Cerebellar cortex (tissue), 1 donor: ENCODE data around the gene B3GNT7.
"Not testable (repeated sequence)": the region's sequence is repeated elsewhere in the genome, so short reads cannot be mapped to it uniquely, and the experiment has no call there.

Source experiments
- DNase-seq: peaks from one replicate; pipeline ENCODE4 v3.0.0-alpha.2; 2015; ENCODE audit warnings: low spot score

Gene B3GNT7, protein sequence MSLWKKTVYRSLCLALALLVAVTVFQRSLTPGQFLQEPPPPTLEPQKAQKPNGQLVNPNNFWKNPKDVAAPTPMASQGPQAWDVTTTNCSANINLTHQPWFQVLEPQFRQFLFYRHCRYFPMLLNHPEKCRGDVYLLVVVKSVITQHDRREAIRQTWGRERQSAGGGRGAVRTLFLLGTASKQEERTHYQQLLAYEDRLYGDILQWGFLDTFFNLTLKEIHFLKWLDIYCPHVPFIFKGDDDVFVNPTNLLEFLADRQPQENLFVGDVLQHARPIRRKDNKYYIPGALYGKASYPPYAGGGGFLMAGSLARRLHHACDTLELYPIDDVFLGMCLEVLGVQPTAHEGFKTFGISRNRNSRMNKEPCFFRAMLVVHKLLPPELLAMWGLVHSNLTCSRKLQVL

DNA sequence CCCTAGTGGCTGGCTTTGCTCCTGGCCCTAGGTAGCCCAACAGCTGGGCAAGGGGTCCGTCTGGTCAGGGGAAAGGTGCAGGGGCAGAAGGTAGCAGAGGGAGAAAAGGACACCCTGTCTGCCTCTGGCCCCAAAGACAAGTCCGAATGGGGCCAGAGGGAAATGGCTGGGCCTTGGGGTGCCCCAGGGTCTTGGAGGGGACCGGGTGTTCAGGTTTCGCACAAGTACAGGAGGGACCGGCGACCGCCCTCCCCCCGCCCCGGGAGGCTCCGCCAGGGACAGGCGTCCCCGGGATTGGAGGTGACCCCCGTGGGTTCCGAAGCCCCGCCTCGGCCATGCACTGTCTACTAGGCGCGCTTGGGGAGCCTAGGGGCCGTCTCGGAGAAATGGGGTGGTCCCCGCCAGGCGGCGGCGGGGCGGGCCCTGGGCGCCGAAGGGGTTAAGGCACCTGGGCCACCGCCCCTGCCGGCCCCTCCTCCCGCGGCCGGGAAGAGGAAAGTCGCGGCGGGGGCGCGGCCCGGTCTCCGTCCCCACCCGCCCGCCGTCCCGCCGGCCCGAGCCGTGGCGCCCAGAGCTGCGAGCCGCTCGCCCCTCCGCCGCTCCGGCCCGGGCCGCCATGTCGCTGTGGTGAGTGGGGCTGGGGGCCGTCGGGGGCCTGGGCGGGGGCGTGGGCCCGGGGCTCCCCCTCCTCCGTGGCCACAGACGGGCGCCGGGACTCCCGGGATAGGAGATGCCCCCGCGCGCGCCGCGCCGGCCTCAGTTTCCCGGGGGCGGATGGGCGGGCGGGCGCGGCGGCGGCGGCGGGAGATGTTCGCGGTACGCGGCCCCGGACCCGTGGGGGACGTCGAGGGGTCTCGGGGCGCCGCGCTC is at the start of gene B3GNT7:
B3GNT7 (plus strand) TSS at position 523 of the 870 bp plus-strand sequence; CDS start at position 617, 94 bp downstream.
- DNase-seq: no peak

DNA sequence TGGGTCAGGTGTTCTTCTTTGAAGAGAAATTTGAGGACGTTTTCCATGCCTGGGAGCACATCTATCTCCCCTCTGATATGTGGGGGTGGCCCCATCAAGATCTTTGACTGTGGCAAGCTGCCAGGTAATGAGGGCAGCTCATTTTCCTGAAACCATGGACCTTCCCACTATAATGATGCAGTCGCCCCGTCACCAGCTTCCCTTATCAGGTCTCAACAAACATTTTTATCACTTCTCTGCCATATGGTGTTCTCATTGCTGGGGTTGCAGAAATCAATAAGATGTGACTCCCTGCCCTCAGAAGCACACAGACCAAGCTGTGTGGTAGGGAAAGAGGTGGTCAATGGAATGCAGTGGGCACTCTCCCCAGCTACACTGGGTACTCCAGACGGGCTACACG is 48.4 kb upstream of the B3GNT7 start:
- no peak for DNase-seq

DNA sequence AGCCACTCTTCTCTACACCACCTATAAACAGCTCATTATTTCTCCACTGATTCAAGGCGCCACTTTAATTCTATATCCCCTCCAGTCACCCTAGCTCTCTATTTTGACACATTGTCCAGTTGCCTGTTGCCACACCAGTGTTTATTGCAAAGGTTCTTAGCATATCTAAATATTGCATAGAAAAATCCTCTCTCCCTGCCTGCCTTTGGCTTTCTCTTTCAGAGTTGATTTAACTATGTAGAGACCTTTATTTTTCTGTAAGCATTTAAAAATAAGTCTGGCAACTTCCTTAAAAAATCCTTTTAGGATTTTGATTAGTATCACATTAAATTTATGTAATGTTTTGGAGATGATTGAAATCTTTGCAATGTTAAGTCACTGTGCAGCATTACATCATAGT is 47.9 kb upstream of the B3GNT7 start:
- no peak for DNase-seq

DNA sequence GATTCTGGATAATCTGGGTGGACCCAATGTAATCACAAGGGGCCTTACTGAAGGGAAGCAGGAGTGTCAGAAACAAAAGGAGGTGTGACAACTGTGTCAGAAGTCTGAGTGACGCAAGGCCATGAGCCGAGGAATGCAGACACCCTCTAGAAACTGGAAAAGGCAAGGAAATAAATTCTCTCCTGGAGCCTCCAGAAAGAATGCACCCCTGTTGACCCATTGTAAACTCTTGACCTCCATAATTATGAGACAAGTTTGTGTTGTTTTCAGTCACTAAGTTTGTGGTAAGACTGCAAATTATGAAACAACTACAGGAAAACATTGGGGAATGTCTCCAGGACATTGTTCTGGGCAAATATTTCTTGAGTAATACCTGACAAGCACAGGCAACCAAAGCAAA is 47.3 kb upstream of the B3GNT7 start:
- DNase-seq: no peak

DNA sequence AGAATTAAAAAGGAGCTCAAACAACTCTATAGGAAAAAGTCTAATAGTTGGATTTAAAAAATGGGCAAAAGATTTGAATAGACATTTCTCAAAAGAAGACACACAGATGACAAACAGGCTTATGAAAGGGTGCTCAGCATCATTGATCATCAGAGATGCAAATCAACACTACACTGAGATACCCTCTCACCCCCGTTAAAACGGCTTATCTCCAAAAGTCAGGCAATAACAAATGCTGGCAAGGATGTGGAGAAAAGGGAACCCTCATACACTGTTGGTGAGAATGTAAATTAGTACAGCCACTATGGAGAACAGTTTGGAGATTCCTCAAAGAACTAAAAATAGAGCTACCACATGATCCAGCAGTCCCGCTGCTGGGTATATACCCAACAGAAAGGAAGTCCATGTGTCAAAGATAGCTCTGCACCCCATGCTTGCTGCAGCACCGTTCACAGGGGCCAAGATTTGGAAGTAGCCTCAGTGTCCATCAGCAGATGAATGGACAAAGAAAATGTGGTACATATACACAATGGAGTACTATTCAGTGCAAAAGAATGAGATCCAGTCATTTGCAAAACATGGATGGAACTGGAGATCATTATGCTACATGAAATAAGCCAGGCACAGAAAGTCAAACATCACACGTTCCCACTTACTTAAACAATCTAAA is 46.7 kb upstream of the B3GNT7 start:
- no peak for DNase-seq

DNA sequence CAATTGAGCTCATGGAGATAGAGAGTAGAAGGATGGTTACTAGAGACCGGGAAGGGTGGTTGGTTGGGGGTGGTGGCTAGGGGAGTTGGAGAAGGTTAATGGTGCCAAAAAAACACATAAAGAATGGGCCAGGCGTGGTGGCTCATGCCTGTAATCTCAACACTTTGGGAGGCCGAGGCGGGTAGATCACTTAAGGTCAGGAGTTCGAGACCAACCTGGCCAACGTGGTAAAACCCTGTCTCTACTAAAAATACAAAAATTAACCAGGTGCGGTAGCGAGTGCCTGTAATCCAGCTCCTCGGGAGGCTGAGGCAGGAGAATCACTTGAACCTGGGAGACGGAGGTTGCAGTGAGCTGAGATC is 46.2 kb upstream of the B3GNT7 start:
- not testable (repeated sequence) for DNase-seq

DNA sequence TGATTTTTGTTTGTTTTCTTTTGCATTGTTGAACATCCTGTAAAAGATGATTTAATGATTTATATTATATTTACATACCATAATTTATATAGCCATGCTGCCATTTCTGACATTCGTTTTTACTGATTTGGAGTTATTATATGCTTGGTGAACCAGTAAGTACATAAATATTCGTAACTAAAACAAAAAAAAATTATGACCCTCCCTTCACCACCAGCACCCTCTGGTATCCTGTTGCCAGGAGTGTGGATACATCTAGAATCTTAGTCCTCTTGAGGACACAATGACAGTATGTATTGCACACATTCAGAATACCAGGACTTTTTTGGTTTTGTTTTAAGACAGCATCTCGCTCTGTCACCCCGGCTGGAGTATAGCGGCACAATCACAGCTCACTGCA is 43.9 kb upstream of the B3GNT7 start:
- no peak for DNase-seq

DNA sequence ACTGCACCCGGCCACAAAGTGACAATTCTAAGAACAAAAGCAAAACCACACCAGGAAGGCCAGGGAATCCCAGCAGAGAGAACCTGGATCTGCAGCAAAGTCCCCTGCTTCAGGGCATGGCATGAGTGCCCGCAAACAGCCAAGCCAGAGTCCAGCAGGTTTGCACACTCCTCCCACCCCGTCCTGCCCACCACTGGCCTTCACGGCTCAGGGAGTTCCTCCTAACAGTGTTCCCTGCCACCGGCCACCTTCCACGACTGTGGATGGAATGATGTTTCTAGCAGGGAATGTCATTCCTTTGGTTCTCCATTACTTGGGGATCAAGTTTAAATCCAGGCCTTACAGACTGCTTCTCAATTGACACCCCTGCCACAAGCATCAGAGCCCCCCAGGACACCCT is 42.0 kb upstream of the B3GNT7 start:
- no peak for DNase-seq

DNA sequence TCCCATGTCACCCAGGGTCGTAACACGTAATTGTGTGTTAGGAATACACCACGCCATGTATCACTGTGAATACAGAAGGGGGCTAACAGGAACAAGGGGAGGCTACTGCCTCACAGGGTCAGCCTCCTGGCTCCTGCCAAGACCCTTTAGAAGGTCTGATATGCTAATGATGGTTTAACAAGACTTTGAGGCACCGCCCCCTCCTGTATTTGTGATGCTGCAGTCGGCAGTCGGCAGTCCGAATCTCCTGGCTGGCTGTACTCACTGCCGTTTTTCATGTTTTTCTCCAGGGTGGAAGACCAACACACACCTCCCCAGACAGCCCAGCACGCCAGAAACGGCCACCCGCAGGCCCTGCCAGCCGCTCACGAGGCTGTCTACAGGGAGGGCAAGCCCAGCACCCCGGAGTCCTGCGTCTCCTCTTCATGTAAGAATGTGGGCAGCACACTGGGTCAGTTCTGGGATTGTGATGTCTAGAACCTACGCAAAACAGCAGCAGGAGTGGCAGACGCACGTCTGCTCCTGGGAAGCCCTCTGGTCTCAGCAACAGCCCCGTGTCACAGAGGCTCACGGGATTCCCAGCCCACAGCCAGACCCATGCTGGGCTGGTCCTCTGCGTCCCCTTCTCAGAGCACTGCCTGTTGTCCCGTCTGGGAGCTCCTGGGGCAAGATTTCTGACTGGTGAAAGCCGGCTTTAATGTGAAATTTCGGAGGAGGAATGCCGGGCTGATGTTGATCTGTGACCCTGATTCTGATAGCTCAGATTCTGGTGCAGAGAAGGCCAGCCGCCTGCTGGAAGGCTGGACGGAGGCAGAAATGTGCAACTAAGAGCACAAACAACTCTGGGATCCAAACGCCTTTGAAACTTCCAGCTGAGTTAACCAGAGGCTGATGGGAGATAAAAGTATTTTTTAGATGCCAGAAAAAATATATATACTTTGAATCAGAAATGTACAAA is 39.7 kb upstream of the B3GNT7 start:
- DNase-seq: no peak

DNA sequence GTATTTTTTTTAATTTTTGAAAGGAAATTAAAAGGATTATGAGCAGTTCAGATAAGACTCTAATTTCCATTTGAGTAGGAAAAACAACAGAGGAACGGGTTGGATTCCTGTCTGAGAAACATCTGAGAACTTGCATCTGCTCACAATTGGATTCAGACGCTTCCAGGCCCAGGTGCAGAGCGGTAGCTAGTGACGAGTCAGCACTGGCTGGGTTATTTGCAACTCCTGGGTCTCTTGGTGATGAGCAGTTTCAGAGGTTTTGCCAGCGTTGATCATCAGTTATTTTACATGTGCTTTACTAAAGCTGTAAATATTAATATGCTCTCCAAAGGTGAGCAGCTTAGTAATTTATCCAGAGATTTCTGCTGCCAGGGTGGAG is 39.1 kb upstream of the B3GNT7 start:
- no peak for DNase-seq

DNA sequence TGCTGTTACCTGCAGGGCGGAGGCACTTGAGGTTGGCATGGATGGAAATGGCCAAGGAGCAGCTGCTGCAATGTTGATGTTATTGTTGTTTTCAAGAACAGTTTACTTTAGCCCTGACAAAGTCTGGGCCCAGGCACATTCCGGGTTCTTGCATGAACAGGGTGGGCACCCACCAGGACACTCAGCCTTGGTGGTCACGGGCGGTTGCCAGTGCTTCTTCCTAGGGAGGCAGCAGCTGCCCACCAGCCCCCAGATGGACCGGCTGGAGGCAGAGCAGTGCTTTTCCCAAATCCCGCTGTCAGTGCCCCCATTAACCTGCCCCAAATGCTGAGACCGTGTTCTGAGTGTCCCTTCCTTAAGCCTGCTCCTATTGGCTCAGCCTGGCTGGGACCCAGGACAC is 38.5 kb upstream of the B3GNT7 start:
- DNase-seq: no peak

DNA sequence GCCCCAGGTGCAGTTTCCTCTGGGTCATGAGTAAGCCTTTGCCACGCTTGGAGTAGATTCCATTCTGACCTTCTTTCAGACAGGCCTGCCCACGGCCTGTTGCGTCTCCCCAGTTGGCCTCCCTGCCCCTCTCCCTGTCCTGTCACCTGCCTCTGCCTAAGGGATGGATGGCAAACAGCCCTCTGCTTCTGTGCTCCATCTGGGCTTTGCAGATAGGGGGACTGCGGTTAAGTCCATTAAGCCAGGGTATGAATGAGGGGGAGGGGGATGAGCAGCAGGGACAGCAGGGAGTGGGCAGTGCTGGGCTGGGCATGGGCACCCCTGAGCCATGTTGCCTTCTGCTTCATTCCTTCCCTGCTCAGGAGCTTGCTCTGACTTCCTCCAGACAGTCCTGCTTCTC is 37.6 kb upstream of the B3GNT7 start:
- no peak for DNase-seq

DNA sequence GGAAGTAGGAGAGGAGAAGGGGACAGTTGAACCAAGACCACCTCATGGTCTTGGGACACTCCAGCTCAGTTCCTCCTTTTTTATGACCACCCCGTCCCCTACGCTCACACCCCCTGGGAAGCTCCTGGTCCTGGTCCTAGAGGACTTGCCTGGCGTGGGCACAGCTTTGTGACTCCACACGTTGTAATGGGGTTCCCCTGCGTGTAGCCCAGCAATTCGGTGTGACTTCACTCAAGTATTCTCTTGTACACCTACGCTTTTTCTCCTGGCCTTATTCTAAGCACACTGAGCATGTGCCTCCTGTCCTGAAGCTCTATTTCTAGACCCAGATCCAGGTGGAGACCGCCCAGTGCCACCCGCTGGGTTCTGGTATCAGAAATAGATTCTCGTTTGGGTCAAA is 36.1 kb upstream of the B3GNT7 start:
- DNase-seq: no peak

DNA sequence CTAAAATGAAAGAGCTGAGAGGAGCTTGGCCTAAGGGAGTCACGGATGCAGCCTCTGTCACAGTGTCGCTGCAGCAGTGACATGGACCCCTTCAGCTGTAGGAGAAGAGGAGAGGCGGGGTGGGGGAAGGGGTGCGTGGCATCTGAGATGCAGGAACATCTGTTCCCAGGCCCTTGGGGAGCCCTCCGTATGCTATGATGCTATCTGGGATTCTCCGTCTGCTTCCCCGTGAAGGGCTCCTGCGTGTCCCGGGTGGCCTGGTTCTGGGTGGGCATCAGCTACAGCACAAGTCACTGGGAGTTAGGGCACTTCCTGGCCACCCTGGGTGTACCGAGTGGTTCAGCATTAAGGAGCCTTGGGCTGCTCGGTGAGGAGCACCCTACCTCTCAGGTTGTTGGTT is 35.6 kb upstream of the B3GNT7 start:
- no peak for DNase-seq

DNA sequence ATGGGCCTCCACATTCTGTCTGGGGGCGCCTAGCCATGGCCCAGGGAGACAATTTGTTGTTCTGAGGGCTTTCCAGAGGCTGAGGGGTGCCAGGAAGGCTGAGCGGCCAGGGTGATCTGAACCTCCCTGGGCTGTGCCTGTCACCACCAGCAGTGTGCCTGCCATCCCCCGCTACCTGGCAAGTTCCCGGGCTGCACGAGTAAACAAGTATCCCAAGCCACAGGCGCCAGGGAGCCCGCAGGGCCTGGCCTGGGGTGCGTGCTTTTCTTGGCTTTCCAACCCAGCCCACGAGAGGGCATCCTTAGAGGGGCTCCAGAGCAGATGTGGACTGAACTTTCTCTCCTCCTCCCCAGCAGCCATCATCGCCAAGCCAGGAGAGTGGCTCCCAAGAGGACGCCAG is 35.1 kb upstream of the B3GNT7 start:
- DNase-seq: no peak

DNA sequence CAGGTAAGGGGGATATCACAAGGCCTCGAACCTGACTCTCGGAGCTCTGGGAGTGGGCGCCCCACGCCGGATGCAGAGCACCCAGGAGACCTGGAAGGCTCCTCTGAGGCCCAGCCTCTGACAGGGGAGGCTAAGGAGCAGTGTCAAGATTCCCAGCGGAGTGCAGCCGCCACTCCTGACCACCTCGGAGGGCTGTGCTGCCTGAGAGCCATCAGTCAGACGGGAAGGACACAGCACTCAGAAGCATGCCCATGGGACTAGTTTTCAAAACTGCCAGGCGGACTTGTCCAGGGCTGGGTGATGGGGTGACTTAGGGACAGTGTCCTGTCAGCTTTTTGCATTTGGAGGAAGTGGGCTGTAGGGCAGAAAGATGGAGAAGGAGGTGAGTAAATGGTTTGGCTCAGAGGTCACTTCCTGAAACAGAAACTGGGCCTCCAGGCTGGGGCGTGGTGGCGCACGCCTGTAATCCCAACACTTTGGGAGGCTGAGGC is 34.6 kb upstream of the B3GNT7 start:
- DNase-seq: no peak

DNA sequence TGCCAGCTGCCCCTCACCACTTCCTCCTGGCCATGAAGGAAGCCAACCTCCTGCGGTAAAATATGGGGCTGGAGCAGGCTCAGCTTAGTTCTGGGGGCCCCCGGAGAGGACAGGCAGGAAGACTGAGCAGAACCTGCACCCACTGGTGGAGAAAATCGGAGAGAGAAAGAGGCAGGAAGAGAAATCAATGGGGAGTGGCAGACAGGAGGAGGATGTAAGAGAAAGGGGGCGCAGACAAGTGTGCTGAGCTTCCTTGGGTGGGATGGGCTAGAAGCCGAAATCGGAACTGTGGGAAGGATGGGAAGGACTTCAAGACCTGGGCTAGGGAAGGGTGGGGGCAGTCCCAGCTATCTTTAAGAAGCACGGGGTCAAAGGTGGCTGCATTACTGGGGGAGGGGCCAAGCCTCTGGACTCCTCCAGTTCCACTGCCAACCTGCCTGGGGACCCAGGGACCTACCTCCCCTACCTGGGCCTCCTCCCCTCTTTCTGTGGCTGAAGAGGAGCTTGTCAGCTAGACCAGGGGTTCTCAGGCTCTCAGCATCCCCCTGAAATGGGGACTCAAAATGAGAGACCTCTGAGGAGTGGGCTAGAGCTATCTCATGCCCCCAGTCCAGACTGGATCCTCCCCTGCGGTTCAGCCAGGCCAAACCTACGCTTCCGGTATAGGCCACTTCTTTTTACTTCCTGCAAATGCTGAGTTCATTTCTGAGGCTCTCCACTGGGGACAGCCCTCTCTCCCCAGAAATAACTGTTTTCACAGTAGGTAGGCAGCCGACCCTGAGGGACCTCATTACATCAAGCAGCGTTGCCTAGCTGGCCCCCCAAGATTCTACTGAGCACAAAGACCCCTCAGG is 33.6 kb upstream of the B3GNT7 start:
- no peak for DNase-seq

DNA sequence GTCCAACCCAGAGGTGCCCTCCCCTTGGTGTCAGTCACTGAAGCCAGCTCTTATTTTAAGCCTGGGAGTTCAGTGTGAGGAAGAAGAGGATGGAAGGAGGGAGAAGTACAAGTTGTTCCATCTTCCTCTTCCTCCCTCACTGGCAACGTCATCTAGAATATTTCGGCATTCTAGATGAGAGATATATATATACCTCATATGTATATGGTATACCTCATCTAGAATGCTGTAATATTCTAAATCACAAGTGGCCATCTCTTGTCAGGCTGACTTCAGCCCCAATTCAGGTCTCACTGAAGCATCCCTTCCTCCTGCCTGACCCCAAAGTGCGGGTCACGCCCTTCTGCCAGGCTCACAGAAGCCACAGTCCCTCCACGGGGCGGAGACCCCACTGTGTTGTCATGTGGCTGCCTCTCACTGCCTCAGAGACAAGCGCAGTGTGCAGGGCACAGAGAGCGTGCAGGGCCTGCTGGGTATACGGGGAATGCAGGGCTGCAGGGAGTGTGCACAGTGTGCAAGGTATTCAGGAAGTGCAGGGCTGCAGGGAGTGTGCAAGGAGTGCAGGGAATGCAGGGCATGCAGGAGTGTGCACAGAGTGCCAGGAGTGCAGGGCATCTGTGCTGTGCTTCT is 32.8 kb upstream of the B3GNT7 start:
- DNase-seq: no peak

DNA sequence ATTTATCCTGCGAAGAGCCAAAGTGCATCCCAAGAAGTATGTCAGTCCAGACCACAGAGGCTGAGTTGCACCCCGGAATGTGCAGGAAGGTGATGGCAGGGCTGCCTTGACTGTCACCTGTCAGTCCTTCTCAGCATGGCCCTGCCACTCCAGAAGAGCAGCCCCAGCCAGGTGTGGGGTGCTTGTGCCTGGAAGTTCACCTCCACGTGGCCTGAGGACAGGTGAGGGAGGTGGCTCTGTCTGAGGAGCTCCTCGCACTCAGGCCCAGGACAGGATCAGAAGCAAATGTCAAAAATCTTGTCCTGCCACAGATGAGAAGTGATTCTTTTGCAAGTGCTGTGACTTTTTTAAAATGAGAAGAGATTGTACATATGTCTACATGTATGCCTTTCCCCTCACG is 31.4 kb upstream of the B3GNT7 start:
- no peak for DNase-seq
